Activated CD4-positive, alpha-beta T cell treated with anti-CD3 and anti-CD28 coated beads, Interleukin-2, amount 50 U/mL, for 1 hour (primary cell): ENCODE data around the gene ABCC11.
A peak's percentile ranks its signal among the peaks of the same experiment; 100 is the strongest.
"Not testable (repeated sequence)": the region's sequence is repeated elsewhere in the genome, so short reads cannot be mapped to it uniquely, and the experiment has no call there.

ENCODE experiments used
- DNase-seq: peaks from one replicate; pipeline ENCODE4 v3.0.0-alpha.2; 2020

ABCC11 gene

DNA sequence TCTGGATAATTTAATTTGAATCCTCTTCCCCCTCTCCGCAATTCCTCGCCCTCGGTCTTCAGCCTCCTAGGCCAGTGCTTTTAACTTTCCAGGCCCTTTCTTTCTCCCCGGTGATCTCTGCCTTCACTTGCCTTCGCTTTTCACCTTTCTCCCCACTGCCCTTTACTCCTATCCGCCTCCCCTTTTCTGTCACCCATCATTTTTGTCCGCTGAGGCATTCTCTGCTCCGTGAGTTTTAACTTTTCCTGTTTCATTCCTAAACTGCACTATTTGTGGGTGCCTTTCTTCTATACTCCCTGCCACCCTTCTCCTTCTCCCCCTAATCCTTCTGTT lies 2.5 kb downstream of the ABCC11 start:
- no peak for DNase-seq

DNA sequence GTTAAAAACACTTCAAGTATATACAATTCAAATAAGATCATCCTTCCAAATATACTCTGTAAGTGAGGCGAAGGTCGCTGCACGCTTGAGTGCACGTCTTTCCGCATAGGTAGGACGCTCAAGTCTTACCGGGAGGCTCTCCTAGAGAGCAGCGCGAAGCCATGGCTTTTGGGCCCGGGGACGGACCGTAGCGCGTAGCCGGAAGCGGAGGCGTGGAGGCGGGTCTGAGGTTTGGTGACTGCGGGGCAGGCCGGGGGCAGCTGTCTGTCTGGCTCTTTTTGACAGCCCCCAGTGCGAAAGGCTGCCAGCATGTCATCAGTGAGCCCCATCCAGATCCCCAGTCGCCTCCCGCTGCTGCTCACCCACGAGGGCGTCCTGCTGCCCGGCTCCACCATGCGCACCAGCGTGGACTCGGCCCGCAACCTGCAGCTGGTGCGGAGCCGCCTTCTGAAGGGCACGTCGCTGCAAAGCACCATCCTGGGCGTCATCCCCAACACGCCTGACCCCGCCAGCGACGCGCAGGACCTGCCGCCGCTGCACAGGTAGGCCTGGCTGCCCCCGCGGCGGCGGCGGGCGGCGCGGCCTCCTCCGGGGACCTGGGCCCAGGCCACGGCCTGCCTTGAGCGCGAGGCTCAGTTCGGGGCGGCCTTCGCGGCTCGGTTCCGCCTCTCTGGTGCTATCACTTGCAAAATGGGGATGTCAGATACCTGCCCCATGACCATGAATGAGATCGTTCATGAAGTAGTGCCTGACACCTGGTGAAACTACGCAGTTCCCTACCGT lies 3.1 kb downstream of the ABCC11 start, which contains the start of gene LONP2:
Gene LONP2, plus strand, starts transcription at position 221 of the 783 bp plus-strand sequence. Its CDS starts 89 bp downstream, at position 310.
- peak; percentile 88 for DNase-seq

DNA sequence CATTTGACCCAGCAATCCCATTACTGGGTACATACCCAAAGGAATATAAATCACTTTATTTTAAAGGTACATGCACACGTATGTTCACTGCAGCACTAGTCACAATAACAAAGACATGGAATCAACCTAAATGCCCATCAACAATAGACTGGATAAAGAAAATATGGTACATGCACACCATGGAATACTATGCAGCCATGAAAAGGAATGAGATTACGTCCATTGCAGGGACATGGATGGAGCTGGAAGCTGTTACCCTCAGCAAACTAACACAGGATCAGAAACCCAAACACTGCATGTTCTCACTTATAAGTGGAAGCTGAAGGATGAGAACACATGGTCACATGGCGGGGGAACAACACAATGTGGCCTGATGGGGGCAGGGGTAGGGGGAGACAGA lies 7.2 kb downstream of the ABCC11 start:
- DNase-seq: not testable (repeated sequence)

DNA sequence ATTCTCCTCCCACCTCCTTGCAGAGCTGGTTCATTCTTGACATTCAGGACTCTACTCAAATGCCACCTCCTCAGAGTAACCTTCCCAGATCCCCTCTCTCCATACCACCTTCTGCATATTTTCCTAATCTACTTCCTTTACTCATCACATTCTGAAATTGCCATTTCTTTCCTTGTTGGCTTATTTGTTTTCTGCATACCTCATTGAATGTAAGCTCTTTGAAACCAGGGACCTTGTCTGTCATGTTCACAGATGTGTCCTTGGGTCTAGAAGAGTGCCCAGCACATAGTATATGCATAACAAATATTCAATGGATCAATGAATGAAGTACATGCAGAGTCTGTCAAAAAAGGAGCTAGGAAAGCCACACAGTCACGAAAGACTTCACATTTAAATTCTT lies 11.1 kb downstream of the ABCC11 start:
- DNase-seq: no peak

DNA sequence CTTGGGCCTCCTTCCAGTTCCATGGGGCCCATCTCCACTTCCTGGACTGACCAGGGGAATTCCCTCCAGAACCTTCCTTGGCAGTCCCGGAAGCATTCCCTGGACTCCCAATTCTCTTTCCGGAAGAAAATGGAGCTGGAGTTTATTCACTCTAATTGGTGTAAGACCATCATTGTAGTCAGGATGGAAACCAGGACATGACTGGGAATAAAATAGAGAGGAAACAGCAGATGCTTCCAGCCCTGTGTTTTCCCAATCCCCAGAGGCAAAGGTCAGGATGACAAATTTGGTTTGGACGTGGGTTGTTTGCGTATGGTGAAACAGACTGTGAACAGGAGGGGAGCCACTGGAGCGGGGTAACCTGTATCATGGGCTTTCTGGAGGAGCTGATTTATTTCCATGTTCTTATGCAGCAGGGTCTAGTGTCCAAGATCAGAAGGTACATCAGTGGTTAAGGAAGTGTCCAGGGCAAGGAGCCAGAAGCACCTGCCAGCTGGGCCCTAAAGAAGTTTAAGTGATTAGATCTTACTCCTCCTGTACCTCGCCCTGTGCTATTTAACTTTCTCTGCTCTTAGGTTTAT lies 11.7 kb downstream of the ABCC11 start:
- no peak for DNase-seq

DNA sequence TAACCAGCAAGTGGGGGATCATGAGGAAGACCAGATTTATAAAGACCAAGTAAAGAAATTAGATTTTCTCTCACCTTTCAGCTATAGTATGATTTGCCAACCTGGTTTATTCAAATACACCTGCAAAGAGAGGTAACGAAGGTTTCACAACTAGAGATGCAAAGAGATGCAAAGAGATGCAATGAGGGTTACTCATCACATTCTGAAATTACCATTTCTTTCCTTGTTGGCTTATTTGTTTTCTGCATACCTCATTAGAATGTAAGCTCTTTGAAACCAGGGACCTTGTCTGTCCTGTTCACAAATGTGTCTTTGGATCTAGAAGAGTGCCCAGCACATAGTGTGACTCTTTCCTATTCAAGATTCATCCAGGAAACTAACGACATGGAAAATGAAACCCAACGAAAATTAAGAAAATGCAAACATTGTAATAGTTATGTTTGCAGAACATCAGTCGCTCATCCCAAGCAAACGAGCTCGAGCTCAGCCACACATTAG lies 12.2 kb downstream of the ABCC11 start:
- no peak for DNase-seq

DNA sequence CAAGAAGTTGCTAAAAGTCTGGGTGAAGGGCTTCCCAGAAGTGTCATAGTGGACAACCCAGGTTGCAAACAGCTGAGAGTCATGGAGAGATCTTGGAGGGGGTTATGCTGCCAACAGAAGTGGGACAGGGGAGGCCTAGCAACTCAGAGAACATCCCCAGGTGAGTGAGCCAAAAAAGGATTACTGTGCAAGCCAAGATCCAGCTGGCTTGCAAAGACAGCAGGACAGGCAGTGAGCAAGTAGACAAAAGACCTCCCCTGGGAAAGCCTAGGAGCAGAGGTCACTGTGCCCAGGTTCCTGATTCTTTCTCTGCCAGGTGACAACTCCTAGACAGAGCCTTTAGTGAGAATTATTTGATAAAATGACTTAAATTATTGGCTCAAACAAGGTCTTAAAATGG lies 12.7 kb downstream of the ABCC11 start:
- DNase-seq: no peak

DNA sequence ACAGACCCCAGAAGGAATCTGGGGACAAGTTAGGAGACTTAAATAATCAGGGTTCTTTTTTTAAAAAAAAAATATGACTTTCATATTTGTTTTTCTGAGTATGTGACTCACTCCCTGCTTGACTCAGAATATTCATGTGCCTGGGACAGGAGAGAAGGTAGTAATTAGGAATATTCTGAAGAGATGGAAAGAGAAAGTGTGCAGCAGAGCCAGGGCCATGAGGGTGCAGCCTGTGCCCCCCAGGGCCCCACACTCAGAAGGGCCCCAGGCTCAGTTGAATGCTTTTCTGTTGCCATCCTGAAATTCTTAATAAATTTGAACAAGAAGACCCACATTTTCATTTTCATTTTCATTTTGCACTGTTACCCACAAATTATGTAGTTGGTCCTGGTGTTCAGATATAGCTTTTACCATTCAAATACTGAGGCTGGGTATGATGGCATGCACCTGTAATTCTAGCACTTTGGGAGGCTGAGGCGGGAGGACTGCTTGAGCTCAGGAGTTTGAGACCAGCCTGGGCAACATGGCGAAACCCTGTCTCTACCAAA lies 14.8 kb downstream of the ABCC11 start:
- DNase-seq: no peak

DNA sequence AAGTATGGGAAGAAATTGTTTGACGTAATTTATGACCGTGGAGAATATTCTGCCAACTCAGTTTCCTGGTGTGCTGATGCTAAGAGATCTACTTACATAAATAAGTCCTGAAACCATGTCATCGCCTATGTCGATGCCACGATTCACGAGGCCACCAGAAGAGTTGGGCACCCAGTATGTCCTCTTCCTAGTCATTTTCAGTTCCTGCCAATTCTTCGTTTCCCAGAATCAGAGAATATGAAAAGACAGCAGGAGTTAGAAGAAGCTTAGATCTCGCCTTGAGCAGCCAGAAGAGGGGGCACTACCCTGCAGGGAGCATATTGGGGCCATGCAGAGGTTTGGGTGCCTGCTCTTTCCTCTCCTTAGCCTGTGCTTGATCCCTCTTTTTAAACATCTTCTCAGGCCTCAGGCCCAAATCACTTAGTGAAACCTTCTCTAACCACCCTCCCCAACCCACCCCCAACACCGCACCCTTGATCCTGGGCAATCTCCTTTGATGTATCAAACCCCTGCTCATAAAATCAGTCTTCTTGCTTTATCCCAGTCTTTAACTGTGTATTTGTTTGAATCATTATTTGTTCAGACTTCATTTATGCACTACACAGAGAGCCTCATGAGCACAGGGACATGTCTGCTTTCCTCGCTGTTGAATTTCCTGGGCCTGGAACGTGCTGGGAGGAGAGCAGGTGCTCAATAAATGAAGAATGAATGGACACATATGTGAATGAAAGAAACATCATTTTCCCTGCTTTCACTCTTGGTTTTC lies 15.4 kb downstream of the ABCC11 start:
- peak; percentile 14 for DNase-seq

DNA sequence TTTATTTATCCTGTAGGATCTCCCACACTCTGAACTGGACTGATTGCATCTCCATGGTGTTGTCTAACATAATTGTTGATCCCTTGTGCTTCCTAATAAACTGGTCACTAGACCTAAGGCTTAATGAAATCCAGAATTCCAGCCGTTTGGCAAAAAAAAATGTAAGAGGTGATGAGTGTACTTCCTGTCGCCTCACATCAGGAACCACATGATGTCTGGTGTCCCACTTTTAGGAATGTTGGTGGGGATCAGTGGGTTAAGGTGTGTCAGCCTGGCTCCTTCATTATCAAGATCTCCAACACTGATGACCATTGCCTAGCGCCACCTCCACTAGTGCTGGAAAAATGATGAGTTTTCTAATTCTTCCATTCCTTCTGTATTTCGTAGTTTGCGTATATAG lies 21.9 kb downstream of the ABCC11 start:
- DNase-seq: no peak

DNA sequence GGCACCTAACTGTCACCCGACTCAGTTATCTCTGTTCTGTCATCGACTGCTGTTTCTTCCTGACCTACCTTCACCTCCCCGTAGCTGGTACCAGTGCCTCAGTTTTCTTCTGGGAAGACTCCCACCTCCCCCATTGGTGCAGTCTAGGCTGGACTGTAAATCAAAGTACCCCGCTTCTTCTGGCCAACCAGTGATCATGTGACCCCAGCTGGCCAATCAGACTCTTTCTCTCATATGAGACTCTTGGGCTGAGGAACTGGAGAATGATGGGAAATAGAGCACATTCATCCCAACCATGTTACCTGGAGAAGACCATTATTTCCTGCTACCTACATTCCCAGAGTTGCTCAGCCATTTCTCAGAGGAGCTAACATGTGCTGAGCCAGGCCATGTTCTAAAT lies 23.8 kb downstream of the ABCC11 start:
- DNase-seq: no peak

DNA sequence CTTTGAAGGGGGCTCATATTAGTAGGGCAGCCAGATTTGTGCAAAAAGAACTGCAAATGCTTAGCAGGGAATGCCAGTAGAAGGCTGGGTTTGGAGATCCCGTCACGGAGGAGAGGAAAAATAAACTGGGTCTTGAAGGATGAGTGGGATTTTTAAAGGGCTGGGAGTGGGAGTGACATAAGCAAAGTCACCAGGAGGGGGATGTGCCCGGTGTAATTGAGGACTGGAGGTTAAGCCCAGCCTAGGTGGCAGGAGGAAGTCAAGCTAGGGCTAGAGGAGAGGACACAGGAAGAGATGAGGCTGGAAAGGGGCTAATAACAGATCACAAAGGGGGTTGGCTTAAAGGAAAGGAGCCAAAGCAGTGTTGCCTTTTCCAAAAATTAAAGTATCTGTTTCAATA lies 26.4 kb downstream of the ABCC11 start:
- no peak for DNase-seq

DNA sequence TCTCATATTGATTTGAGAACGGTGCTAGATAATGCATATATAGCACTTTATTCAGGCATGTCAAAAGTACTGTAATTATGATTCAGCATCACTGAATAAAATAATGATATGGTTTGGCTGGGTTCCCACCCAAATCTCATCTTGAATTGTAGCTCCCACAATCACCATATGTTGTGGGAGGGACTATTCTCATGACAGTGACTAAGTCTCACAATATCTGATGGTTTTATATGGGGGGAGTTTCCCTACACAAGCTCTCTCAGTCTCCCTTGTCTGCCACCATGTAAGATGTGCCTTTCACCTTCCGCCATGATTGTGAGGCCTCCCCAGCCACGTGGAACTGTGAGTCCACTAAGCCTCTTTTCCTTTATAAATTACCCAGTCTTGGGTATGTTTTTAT lies 28.9 kb downstream of the ABCC11 start:
- DNase-seq: no peak

DNA sequence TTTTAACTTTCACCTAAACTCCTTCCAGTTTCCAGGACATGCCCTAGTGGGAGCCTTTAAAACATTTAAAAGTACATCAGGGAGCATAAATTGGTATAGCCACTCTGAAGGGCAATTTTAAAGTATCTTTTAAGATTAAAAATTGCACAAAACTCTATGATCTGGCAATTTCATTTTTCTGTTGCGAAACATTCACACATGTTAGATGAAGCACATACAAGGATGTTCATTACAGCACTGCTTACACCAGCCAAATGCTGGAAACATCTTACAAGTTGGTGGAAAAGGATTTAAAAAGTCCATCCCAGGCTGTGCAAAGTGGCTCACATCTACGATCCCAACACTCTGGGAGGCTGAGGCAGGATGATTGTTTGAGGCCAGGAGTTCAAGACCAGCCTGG lies 29.6 kb downstream of the ABCC11 start:
- DNase-seq: no peak

DNA sequence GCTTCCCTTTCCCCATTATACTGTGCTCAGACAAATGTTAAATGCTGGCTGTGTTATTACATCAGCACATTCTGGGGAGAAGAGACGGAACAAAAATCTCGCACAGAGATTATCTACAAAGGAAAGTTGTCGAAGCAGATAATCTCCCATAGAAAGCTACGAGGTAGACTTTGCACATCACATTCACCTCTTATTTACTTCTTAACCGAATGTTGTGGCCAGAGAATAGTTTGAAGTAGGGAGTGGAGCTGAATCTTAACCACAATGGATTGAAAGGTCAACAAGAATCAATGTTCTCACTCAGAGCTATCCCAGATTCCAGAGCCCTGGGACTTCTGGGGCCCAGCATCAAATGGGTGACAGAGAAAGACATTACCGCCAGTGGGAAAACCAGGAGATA lies 31.6 kb downstream of the ABCC11 start:
- no peak for DNase-seq

DNA sequence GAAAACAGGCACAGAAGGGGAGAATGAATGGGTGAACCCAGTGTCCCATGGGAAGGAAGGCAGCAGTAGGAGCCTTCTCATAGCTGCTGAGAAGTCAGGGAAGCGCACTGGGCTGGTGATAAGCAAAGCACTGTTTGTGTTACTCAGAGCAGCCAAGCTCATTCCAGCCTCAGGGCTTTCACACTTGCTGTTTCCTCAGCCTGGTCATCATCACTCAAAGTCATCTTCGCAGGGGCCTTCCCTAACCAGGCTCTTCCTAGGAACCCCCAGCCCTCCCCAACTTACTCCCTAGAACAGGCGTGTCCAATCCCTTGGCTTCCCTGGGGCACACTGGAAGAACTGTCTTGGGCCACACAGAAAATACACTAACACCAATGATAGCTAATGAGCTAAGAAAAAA lies 35.3 kb downstream of the ABCC11 start:
- no peak for DNase-seq

DNA sequence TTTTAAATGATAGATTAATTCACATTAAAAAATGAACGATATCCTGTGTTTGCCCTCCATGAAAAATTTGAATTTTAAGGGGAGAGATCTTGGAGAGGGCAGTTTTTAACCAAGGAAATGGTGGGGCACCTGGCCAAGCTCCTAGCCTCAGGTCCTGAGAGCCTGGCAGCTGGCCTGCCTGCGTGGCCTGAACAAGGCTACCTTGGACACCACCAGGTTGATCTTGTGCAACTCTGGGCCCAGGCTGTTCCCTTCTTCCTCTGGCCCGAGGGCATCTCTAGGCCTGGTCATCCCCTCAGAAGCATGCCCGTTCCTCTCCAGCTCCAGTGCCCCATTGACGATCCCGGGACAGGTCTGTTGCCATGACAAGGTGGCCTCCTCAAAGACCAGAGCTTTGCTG lies 36.6 kb downstream of the ABCC11 start:
- no peak for DNase-seq

DNA sequence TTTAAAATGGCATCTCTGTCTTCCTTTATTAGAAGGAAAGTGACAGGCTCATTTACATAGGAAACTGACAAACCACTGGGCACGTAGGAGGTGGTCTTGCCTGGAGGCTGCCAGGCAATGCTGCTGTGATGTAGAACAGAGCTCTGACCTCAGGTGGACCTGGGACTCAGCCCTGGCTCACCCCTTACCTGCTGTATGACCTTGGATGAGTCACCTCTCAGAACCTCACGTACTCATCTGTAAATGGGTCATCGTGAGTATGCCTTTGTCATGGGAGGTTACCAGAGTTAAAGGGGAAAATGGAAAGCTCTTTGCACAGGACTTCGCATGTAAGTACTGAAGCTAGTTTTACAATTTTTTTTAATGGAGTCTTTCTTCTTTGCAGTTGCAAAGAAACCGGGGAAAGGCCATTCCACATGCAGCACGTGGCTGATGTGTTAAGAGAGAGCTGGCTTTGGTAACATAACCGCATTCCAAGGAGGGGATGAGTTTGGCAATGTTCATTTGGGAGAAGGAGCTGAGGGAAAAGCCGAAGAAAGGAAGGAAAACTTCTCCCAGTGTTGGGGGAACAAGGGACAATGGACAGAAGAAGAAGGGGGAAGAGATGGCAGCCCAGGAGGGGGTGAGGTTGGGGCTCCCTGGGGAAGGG lies 40.6 kb downstream of the ABCC11 start:
- DNase-seq: no peak

DNA sequence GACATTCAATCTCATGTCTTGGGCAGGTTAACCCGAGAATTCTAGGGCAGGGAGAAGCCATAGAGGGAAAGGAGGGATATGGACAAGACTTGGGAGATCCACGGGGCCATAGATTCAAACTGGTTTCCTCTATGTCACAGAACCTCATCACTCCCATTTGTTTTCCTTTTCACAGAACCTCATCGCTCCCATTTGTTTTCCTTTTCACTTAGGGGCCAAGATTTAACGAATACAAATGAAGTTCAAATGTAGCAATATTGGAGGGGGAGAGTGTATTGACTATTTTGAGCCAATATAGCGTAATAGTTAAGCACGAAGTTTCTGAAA lies 42.6 kb downstream of the ABCC11 start:
- no peak for DNase-seq

DNA sequence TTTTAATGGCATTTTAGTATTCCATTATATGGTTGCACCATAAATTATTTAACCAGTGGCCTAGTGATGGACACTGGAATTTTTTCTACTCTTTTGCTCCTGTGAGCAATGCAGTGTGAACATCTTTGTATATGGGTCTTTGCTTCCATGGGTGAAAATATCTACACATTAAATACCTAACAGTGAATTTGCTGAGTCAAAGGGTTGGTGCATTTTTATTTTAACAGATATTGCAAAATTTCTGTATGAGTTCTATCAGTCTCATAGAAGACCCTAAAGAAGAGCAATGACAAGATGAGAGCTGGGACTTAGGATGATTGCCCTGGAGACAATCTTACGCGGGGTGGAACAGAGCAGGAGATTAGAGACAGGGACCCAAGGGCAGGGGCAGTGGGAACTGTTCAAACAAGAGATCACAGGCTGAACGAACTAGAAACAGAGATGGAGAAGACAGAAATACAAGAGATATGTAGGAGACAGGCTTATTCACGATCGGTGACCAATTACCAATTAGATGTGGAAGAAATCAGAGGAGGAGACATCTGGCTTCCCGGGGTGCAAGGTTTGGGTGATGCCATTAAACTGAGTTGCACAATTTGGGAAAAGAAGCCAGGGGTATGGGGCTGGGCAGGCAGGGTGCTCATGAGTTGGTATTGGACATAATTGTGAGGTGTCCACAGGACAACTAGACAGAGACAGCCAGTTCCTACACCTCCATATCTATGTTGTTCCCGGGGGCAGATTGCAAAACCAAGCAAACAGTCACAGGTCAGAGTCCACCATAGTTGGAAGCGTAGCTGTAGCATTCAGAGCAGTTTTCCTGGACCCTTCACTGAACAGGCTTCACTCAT lies 43.1 kb downstream of the ABCC11 start:
- DNase-seq: no peak

DNA sequence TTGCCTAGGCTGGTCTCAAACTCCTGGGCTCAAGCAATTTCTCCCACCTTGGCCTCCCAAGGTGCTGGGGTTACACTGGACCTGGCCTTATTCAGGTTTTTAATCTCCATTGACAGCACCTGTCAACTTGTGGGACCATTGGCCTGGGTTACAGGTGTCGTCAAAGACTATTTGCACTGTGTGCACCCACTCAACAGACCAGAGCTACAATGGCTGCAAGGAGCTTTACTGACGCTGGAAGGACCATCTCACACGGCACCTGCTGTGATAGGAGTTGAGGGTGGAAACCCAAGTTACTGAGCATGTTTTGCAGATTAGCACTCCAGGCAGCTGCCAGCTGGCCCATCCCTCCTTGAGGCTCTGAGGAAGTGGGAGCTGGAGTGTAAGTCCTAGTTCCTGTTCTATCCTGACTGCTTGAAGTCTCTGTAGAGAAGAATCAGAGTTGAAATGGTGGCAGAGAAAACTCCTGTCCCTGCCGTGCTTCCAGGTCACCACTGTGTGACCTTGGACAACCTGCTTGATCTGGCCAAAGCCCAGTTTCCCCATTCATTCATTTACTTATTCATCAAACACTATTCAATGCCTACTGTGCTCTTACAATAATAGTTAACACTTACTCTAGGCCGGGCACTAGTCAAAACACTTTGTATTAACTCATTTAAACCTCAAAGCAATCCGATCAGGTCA lies 45.7 kb downstream of the ABCC11 start:
- no peak for DNase-seq

DNA sequence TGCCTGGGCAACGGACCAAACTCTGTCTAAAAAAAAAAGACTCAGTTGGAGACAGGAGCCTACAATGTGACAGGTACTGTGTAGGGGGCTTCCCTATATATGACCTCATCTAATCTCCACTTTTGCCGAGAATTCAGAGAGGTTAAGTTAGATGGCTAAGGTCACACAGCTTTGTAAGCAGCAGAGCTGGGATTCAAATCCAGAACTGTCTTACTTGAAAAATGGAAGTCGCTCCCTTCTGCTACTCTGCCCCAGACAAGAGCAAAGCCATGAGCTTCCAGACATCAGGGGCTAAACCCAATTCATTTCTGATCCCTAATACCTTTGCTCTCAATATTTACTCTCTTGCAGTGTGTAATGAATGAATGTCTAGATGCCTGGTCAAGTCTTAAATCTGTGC lies 50.0 kb downstream of the ABCC11 start:
- DNase-seq: no peak
